K562 (cell line): Measurements from ENCODE around the gene RNH1. TPM values are rescaled to one million over a fixed set of nuclear protein-coding genes. Genes with fewer than 3 reads are reported as not detected.
A peak's percentile ranks its signal among the peaks of the same experiment; 100 is the strongest.

Experiments used
- BRF1 ChIP-seq: IDR thresholded peaks from 3 replicates; pipeline ENCODE4 v1.6.1; 2011; ENCODE audit warnings: borderline replicate concordance, mild to moderate bottlenecking; ENCODE audit not compliant: insufficient read length; ENCODE audit errors: extremely low read depth
- CCNT2 ChIP-seq: IDR thresholded peaks from 2 replicates; pipeline ENCODE4 v1.6.1; 2011; ENCODE audit warnings: borderline replicate concordance, low read depth, mild to moderate bottlenecking, moderate library complexity, mixed read lengths, low read length; ENCODE audit not compliant: insufficient read length; ENCODE audit errors: extremely low read depth
- DACH1 ChIP-seq: fragments of 450-650 bp; IDR thresholded peaks from 2 replicates; pipeline ENCODE4 v1.6.1; 2018; ENCODE audit not compliant: partially characterized antibody
- EGR1 ChIP-seq: fragments of 450-650 bp; conservative IDR thresholded peaks from 2 replicates; pipeline ENCODE4 v1.6.1; 2017; ENCODE audit warnings: mild to moderate bottlenecking
- EZH2 ChIP-seq: IDR thresholded peaks from 2 replicates; pipeline ENCODE4 v1.6.1; 2012; ENCODE audit warnings: low read depth, mild to moderate bottlenecking, inconsistent platforms, low read length, borderline replicate concordance
- FIP1L1 ChIP-seq: fragments of 200-400 bp; formaldehyde crosslinking; IDR thresholded peaks from 2 replicates; pipeline ENCODE4 v1.6.1; 2018; ENCODE audit warnings: mild to moderate bottlenecking, low read depth, low read length; ENCODE audit not compliant: poor library complexity, severe bottlenecking
- JUND ChIP-seq, 2 experiments: IDR thresholded peaks; 2 replicates in 1 of 2; 3 replicates in 1 of 2; pipeline ENCODE4 v1.6.1; 2011; ENCODE audit warnings: borderline replicate concordance in 2 of 2, low read depth in 2 of 2, low read length in 2 of 2, improper control_type of control experiment in 1 of 2, missing biosample characterization in 1 of 2, missing genetic modification characterization in 1 of 2, missing genetic modification reagents in 1 of 2
- KAT7 ChIP-seq: sonication (generic); formaldehyde crosslinking; IDR thresholded peaks from 2 replicates; pipeline ENCODE4 v1.8.0; 2022; ENCODE audit warnings: missing genetic modification reagents, mild to moderate bottlenecking, borderline replicate concordance
- MBD2 ChIP-seq: sonication (generic); IDR thresholded peaks from 2 replicates; pipeline ENCODE4 v1.6.1; 2016; ENCODE audit warnings: low read depth, borderline replicate concordance
- MED1 ChIP-seq: sonication (generic); formaldehyde crosslinking; IDR thresholded peaks from 2 replicates; pipeline ENCODE4 v1.8.1; 2023; ENCODE audit warnings: missing genetic modification reagents, borderline replicate concordance
- NKRF ChIP-seq: fragments of 450-650 bp; IDR thresholded peaks from 2 replicates; pipeline ENCODE4 v1.6.1; 2016; ENCODE audit warnings: borderline replicate concordance
- PRPF4 ChIP-seq: fragments of 200-400 bp; formaldehyde crosslinking; IDR thresholded peaks from one replicate; pipeline ENCODE4 v1.6.1; 2017; ENCODE audit warnings: low read length, low read depth, mild to moderate bottlenecking; ENCODE audit not compliant: insufficient read depth, poor library complexity, severe bottlenecking
- PURB ChIP-seq: sonication (generic); formaldehyde crosslinking; IDR thresholded peaks from 2 replicates; pipeline ENCODE4 v1.9.0; 2021; ENCODE audit warnings: low read depth, mild to moderate bottlenecking, missing genetic modification reagents
- SAP30 ChIP-seq: fragments of 200-600 bp; sonication (generic); IDR thresholded peaks from 2 replicates; pipeline ENCODE4 v1.6.1; 2012; ENCODE audit warnings: borderline replicate concordance, low read depth, mild to moderate bottlenecking, moderate library complexity, low read length, control low read depth, inconsistent platforms; ENCODE audit not compliant: insufficient read depth, poor library complexity, severe bottlenecking
- SRSF7 ChIP-seq: fragments of 200-400 bp; formaldehyde crosslinking; optimal IDR thresholded peaks from 2 replicates; pipeline ENCODE3; 2017; ENCODE audit warnings: mild to moderate bottlenecking, low read depth, low read length
- TAF7 ChIP-seq: fragments of 450-650 bp; IDR thresholded peaks from 2 replicates; pipeline ENCODE4 v1.6.1; 2016; ENCODE audit warnings: missing genetic modification characterization, missing compliant biosample characterization
- TBL1XR1 ChIP-seq, 2 experiments: IDR thresholded peaks; 2 replicates each; pipeline ENCODE4 v1.6.1; 2012; ENCODE audit warnings: improper control_type of control experiment in 2 of 2, low read length in 2 of 2, mild to moderate bottlenecking in 1 of 2
- ZBTB1 ChIP-seq: sonication (generic); formaldehyde crosslinking; IDR thresholded peaks from 2 replicates; pipeline ENCODE4 v1.8.1; 2023; ENCODE audit warnings: missing genetic modification reagents, low read depth, mild to moderate bottlenecking, borderline replicate concordance
- ZC3H11A ChIP-seq: IDR thresholded peaks from 2 replicates; pipeline ENCODE4 v1.6.1; 2012; ENCODE audit warnings: low read depth, low read length, improper control_type of control experiment
- ZFP1 ChIP-seq: fragments of 450-650 bp; formaldehyde crosslinking; IDR thresholded peaks from 2 replicates; pipeline ENCODE4 v1.4.0; 2020; ENCODE audit warnings: mild to moderate bottlenecking, mixed read lengths
- ZNF124 ChIP-seq: sonication (generic); formaldehyde crosslinking; IDR thresholded peaks from 2 replicates; pipeline ENCODE4 v1.8.1; 2022; ENCODE audit warnings: missing genetic modification reagents
- ZNF232 ChIP-seq: sonication (generic); formaldehyde crosslinking; IDR thresholded peaks from 2 replicates; pipeline ENCODE4 v1.8.0; 2022; ENCODE audit warnings: mild to moderate bottlenecking, missing genetic modification reagents
- ZNF274 ChIP-seq: IDR thresholded peaks from 2 replicates; pipeline ENCODE4 v1.6.1; 2011; ENCODE audit warnings: low read depth, mild to moderate bottlenecking, low read length, moderate library complexity, borderline replicate concordance
- ZNF830 ChIP-seq: fragments of 250-450 bp; sonication (Bioruptor Pico); IDR thresholded peaks from 2 replicates; pipeline ENCODE4 v1.5.0; 2021; ENCODE audit warnings: mild to moderate bottlenecking
- polyA plus RNA-seq, 8 experiments: library from polyadenylated mRNA; depleted of rRNA in 4 of 8; stranded (reverse) in 5 of 8; unstranded in 3 of 8; fragments of >200 nt; fragmentation: Nextera tagmentation in 2 of 8; fragmentation: Illumina TruSeq in 1 of 8; extraction: Ambion mirVana in 2 of 8; extraction: Trizol in 1 of 8; gene quantifications; 2 replicates each; pipeline versions ENCODE4 v1.2.1 to v1.2.3, GENCODE V29; 2011 to 2014; ENCODE audit warnings: inconsistent platforms in 1 of 8, missing spikeins in 1 of 8
- total RNA-seq, 7 experiments: library from RNA; depleted of rRNA in 6 of 7; stranded (reverse); fragments of >200 nt in 6 of 7; fragmentation: Illumina TruSeq in 2 of 7; extraction: Trizol in 2 of 7; gene quantifications; 2 replicates each; pipeline versions ENCODE4 v1.2.1 to v1.2.3, GENCODE V29; 2011 to 2021; ENCODE audit warnings: low replicate concordance in 1 of 7

The RNH1 gene
- total and polyA plus RNA-seq, 9 of the 15 experiments (the other 6 are each of a cell fraction or from before 2014, with no cell fraction given), result 2.5 to 160 (median 44.3) TPM

- no peak for TF ChIP-seq ZC3H11A
- TF ChIP-seq ZBTB1 (CRISPR knock-in tag), result peak; percentile 84; the same call in 1 of the 2 replicates
- TF ChIP-seq ZNF124 (CRISPR knock-in tag), result no peak
- TF ChIP-seq MBD2, result 0 out of 2 replicates have a peak, but pooled peaks have one; percentile 28
- TF ChIP-seq SAP30, result no peak
- no peak for TF ChIP-seq ZNF274
- no peak for TF ChIP-seq TAF7 (tag)
- no peak for TF ChIP-seq BRF1
- peak; percentile 61 for TF ChIP-seq EGR1
- peak; percentile 5 for TF ChIP-seq DACH1
- no peak for TF ChIP-seq ZNF830
- peak in 1 of 2 experiments; percentile 26; a peak in 1 of 4 replicates for TF ChIP-seq TBL1XR1 (IDR thresholded peaks at IDR 0.05; ENCODE audit: low read length in 2 of 2)
- peak; percentile 78 for TF ChIP-seq PRPF4
- no peak for TF ChIP-seq SRSF7
- no peak for TF ChIP-seq MED1 (CRISPR knock-in tag)
- TF ChIP-seq PURB, result no peak
- TF ChIP-seq FIP1L1, result peak; percentile 95
- no peak for TF ChIP-seq EZH2
- peak; percentile 8 for TF ChIP-seq JUND (IDR thresholded peaks at IDR 0.05; ENCODE audit: borderline replicate concordance, low read depth, low read length)
- TF ChIP-seq JUND (tag; IDR thresholded peaks at IDR 0.05; ENCODE audit: borderline replicate concordance, low read depth, low read length), result no peak
- TF ChIP-seq NKRF, result no peak
- no peak for TF ChIP-seq ZFP1 (CRISPR knock-in tag)
- no peak for TF ChIP-seq ZNF232 (CRISPR knock-in tag)
- TF ChIP-seq KAT7 (CRISPR knock-in tag), result peak; percentile 59; the same call in 1 of the 2 replicates
- TF ChIP-seq CCNT2, result peak; percentile 97
Observed at GRCh38 chr11:518463-519202, 11.6 kb upstream of the RNH1 start (continued).
